G401.6 (cell line): ENCODE data around the gene GLIS1.

ENCODE experiments used
- FAIRE-seq: peaks from 2 replicates; lab custom pipeline; 2012; peaks lifted over from hg19 to GRCh38; lab: Jason Lieb, UNC

Gene GLIS1

DNA sequence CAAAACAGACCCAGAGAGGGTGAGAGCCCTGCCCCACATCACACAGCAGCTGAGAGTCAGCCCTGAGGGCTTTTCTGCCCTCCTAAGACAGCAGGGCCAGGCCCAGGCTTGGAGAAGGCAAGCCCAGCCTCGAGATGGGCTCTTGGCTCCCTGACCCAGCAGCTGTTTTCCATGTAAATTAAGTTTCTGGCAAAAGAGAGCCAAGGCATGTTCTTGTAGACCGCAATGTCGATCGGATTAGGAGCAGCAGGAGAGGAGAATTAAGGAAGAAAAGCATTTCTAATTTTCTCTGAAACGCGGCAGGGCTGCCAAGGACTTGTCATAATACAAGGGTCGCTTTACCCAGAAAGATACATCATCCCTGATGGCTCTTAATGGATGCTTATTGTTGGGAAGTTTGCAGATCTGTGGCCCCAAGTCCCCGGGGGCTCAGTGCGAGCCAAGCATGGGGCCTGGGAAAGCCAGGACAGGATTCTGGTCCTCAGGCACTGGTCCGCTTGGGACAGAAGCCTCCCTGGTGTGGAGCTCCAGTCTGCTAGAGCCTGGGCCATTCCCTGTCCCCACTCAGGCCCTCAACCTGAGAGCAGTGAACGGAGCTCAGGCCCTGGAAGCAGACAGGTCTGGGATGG, 216.9 kb downstream of the GLIS1 start:
- no peak for FAIRE-seq

DNA sequence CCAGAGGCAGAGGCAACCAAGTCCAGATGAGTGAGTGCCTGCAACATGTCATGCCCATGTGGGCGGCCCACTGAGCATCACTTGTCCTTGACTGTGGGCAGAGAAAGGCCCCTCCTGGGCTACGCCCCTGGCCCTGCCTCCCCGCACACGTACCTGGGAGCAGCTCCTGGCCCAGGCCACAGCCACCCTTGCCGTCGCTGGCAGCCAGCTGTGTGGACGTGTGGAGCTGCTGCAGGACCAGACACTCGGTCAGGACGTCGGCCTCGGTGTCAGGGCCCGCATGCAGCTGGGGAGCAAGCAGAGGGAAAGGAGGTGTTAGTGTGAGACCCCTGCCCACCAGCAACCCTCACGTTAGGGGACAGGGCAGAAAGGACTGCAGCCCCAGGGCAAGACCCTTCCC, 218.5 kb downstream of the GLIS1 start:
- FAIRE-seq, result no peak

DNA sequence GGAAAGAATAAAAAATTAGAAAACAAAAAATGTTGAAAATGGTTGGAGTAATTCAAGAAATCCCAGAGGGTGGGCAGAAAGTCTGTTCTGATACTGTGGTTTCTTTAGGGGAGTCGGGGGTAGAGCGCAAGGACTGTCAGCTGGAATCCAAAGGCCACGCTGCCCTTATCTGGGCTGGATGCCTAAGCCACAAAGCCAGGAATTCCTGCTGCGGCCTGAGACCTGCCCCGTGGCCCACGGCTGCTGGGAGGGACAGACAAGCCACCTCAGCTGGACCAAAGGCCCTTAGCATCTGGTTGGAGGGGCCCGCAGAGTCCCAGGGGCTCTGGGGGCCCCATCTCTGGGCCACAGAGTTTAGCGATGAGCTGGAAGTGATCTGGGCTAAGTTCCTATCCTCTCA, 219.5 kb downstream of the GLIS1 start:
- FAIRE-seq, result no peak

DNA sequence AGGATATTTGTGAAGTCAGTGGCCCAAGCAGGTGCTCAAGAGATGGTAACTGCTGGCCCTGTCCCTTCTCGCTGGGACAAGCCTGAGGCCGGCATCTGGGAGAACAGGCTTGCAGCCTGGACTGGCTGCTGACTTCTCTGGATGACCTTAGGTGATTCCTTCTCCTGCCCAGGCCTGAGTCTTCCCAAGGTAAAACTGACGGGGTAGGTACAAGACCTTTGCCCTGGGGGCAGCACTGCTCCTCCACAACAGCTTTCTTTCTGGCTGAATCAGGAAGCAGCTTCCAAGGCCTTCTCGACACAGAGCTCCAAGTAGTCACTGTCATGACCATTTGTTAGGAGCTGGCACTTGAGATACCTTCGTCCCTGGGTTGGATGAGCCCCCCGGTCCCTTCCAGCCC, 220.2 kb downstream of the GLIS1 start:
- no peak for FAIRE-seq

DNA sequence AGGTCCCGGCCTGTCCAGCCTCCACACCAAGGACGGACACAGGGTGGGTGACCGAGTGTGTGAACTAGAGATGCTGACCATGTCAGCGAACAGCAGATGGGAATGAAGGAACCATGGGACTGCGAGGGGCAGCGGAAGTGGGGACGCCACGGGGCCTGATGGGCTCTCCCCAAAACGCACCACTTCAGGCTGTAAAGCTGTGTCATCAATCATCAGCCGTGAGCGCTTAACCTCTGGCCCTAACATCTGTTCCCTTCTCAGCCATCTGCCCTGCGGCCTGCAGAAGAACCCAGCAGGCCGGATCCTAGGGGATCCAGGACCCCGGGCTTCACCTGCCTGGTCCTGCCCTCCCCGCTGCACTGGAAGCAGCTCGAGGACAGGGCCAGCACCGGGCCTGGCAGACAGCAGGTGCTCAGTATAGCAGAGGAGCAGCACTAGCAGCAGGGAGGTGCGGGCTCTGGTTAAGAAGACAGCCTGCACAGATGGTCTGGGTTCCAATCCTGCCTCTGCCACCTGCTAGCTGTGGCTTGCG, 221.1 kb downstream of the GLIS1 start:
- no peak for FAIRE-seq

DNA sequence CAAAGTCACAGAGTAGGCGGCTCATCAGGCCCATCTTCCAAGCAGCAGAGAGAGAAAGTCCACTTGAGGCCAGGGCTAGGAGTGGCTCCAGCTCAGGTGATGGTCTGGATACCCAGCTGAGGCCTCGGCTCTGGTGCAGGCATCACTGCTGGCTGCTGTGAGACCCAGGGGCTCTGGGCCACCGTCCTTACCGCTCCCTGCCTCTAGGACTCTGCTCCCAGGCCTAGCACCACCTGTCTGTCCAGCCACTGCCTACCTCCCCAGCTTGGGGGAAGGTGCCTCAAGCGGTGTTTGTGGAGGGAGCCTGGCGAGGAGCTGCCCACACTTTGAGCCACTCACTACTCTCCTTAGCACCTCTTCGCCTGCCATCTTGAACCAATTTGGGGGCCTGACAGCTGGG, 221.9 kb downstream of the GLIS1 start:
- no peak for FAIRE-seq

DNA sequence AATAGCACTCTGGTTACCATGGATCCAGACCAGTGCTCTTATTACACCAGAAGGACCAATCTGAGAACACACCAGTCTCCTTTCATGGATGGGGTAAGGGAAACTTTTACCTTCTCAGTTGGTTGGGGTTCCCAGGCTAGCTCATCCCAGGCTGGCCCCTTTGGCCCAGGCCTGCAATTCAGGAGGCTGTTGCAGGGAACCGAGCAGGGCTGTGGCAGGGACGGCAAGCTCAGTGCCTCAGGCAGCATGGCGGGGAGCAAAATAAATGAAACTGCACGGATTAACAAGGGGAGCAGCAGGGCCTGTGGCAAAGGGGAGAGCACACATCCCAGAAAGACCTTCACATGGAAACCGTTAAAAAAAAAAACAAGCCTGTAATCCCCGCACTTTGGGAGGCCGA, 222.8 kb downstream of the GLIS1 start:
- no peak for FAIRE-seq

DNA sequence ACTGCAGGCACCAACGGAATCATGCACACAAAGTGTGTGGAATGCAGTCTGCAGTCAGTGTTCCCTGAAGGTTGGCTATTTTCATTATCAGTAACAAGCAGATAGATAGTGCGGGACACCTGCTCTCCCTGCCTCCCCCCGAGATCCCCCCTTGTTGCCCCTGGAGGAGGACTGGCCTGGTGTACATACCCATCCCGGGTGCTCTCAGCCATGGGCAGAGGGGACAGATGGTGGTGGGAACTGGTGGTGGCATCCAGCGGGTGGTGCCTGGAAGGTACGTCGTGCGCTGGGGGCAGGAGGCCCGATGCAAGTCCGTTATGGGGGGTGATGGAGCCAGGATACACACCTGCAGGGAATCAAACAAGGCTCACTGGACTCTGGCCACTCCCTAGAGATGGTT, 224.5 kb downstream of the GLIS1 start:
- no peak for FAIRE-seq

DNA sequence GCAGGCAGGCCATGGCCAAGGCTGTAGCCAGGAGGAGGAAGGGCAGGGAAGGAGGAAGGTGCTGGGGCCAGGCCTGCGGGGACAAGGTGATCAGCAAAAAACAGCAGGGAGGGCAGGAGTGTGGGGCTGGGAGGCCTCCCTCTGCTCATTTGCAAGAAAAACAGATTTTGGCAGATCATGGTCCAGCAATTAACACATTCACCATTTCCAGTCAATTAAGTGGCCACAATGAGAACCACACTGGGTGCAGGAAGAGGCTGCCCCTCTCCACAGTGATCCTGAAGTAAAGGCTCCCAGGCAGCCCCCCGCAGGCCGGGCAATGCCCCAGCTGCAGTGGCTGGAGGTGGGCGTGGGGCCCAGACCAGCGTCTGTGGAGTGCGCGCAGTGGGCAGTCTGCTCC, 225.1 kb downstream of the GLIS1 start:
- no peak for FAIRE-seq

DNA sequence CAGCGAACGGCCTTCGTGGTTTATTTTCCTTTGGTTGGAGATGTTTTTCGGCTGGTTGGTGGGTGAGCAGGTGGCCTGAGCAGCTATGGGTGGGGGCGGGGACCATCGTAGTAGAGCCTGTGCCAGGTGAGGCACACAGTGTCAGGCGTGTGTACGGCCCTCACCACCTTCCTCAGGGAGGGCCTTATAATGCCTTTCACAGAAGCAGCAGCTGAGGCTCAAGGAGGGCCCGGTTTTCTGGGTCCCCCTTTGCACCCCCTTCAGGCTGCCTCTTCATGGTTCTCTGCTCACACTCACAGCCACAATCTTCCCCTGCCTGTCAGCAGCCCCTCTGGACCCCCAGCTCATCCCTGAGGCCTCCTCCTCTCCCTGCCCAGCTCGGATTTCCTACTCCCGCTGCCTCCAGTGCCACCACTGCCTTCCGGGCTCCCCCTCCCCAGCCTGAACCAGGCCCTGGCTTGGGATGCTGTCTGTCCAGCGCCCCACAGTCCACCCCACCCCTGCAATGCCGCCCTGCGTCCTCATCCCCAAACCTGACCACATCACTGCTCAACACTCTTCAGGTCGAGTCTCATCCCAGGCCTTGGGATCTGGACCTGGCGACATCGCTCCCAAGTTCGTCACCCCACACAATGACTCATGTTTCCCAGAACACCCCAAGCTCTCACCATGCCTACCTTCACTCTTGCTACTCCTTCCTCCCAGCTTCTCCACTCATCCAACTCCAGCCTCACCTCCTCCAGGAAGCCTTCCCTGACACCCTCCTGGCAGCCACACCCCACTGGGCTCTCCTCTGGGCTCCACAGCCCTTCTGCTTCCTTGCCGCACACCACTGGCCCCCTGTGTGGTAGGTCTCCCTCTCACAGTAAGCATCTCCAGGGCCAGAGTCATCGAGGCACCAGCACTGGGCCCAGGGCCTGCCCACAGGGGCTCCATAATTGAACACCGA, 225.9 kb downstream of the GLIS1 start:
- no peak for FAIRE-seq

DNA sequence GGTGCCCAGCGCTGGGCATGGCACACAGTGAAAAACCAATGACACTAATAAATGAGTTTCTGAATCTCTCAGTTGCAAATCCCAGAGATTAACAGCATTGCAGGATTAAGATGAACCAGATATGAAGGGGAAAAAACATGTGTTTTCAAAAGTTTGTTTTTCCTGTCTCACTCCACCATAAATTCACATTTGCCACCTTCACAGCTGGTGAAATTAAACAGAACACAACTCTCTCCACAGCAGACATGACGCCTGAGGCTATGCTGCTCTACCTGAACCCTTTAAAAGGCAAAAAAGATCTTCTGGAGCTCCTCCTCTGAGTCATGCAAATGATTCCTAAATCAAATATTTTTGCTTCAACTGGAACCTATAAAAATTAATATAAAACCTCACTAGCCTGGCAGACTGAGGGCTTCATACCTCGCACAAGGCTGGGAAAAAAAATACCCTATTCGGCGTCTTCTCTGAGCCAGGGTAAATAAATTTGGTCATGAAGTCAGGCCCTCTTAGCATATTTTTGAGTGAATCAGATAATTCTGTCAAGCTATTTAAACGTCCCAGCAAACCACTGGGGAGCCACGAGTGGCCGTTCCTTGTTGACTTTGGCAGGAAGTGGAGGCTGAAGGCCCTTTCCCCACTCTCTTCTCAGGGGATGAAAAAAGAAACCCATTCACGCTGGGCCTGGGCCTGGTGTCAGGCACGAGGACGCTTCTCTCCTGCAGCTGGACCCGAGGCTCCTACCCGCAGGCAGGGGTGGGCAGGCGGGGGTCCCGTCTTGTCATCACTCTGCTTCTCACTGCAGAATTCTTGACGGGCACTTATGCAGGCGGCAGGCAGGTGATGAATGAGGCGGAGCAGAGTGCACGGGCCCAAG, 226.8 kb downstream of the GLIS1 start:
- FAIRE-seq, result no peak

DNA sequence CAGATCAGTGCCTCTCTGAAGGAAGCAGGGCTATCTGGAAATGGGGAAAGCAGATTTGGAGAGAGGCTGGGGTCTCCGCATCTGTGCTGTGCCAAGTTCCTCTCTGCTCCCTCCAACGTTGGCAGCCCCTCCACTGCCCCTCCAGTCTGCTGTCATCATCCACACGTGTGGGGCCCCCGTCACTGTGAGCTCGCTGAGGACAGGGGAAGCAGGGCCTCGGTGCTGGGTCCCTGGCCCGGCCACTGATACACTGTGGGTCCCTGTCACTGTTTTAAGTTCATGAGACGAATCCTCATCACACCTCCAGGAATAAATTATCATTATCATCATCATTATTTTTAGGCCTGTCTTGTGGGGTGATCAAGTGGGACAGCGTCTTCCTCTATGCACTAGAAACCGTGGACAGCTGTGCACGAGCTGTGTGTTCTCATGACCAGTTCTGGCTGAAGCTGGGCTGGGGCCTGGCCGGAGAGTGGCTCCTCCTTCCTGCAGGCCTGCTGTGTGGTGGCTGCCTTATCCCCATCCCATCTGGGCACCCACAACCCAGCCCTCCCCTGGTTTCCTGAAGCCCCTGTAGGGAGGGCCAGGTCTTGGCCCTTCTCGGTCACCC, 227.5 kb downstream of the GLIS1 start:
- no peak for FAIRE-seq

DNA sequence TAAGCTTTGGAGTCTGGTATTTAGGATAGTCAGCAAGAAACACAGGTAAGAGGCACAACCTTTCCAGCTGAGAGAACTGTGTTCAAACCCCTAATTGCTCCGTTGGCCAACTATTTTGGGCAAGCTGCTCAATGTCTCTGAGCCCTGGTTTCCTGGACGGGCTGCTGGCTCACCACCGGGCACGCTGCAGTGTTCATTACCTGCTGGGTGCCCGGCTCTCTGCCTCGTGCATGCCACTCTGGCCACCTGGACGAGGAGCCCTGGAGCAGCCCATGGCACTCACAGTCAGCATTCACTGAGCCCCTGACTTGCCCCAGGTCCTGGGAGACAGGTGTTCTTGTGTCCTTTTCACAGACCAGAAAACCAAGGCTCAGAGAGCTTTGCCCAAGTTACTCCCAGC, 228.7 kb downstream of the GLIS1 start:
- FAIRE-seq, result no peak

DNA sequence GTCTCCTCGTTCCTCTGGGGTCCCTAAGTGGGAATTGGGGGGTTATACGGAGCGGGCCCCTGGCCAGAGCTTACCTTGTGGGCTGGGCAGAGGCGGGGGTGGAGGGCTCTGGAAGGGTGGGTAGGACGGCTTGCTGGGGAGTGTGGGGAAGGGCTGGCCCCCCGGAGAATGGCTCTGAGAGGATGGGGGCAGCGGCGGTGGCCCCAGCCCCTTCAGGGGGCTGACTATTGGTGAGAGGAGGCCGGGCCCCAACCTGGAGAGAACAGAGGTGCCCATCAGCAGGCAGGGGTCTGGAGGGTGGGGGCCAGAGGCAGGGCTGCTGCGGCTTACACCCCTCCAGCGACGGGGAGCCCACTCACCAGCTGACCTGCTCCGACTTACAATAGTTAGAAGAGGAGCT, 229.2 kb downstream of the GLIS1 start:
- FAIRE-seq, result no peak

DNA sequence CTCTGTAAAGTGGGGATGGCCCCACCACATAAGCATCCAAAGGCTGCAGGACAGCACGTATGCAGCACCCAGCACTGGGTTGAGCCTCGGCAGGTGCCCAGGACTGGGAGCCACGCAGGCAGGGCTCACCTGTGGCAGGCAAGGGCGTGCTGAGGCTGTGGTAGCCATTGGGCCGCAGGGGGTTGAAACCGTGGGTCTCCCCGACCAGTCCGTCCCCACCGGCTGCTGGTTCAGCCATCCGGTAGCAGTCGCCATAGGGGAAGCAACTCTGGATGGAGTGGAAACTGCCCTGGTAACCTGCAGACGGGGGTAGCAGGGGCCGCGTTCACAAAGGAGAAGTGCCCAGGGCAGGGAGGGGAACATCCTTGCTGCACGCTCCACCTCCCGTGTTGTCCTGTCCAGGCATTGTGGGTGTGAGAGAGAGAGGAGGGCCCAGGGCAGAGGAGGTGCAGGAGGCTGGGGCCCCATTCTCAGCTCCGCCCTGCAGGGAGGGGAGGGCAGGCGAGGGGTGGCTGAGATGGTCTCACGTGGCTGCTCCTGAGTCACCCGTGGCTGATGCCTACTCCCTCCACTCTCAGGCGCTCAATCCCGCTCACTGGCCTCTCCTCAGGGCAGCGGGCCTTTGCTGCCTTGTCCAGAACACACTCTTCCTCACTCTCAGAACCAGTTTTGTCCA, 229.8 kb downstream of the GLIS1 start:
- FAIRE-seq, result no peak

DNA sequence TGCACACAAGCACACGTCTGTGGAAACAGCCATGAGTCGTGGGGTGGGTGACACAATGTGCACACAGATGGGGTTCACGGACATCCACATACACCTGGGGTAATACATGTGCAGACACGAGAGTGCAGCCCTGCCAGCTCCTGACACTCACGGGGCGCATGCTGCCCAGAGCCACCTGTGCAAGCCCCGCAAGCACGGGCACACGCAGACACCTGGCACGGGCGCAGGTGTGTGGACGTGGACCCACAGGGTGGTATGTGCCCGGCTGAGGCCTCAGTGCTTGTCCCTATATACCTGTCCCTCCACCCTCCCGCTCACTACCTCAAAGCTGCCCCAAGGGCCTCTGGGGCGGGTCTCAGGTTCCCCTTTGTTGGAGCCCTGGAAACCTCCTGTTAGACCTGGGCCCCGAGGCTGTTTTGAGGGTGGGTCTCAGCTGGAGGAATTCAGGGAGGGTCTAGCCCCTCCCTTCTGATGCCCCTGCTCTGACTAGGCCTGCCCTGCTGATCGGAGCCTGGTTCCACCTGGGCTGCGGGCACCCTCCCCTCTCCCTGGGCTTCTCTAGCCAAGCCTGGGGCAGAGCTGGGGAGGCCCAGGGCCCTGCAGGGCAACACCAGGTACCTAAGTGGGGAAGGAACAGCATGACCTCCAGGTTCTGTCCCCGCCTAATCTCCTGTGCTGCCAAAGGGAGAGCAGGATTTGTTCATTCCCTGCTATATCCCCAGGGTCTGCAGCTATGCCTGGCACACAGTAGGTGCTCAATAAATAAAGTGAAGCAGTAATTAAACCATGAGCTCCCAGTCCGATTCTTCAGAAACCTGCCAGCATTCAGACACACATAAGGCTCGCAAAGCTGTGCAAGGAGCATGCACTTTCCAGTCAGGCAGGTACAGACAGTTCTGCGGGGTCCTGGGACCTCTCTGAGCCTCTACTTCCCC, 230.6 kb downstream of the GLIS1 start:
- FAIRE-seq, result no peak

DNA sequence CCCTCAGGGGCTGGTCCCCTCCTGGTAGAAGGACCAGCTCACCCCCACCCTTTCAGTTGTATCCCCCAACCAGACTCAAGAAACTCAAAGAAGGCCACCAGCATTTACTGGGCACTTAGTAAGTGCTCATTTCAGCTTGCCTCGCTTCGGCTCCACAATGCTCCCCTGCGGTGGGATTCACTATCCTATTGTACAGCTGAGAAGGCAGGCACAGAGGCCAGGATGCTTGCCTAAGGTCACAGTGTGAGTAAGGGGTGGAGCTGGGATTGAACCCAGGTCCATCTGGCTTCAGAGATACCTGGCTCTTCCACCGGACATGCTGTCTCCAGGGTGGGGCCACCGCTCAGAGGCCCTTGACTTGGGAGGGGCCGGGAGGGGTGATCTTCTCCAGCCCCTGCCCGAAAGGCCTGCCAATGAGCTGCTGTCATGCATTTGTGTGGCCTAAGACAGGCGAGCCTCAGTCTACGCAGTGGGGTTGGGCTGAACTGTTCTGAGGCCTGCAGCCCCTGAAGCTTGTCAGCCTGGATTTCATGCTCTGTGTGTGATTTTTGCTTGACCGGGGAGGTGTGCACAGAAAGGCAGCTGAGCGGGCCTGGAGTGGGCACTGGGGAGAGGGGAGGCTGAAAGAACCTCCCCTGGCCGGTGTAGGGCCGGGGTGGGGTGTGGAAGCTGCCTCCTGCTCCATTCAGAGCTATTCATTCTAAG, 231.7 kb downstream of the GLIS1 start:
- no peak for FAIRE-seq

DNA sequence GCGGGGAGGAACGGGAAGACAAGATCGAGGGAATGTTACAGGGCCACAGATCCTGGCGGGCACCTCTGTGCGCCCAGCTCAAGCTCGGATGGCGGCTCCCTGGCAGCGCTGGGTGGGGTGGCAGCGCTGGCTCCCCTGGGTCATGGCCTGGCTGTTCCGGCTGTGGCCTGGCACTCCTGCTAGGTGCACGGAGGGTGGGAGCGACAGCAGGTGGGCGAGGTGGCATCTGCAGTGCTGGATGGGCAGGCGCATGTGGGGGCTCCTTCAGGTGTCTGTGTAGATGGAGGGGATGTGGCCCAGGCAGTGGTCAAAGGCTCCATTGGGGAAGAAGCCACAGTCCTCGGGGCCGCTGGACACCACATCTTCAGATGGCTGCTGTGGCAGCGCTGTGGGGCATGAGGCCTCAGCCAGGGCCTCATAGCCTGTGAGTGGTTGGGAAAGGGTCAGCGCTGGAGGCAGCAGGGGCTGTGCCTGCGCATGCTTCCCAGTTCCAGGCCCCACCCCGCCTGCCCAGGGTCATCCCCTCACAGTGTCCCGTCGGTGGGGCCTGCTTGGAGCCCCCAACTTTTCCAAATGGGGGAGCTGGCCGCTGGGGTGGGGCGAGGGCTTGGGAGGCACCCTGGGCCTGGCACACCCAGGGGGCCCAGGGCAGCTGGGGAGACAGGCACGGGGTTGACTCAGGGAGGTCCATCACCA, 232.5 kb downstream of the GLIS1 start:
- FAIRE-seq, result no peak

DNA sequence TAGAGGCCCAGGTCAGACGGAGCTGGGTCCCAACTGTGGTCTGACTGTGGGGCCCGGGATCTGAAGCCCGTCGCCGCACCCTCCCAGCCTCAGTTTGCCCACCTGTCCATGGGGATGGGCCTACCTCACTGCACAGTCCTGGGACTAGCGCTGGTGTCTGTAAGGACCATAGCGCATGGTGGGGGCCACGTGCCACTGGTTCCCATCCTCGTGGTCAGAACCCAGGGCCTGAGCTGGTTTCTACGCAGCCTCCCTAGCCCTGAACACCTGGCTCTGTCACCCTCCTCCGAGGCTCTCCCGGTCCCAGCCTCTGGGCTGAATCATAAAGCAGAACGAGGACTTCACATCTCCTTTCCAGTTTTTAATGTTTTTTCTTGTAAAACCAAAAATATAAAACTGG, 233.1 kb downstream of the GLIS1 start:
- FAIRE-seq, result no peak
